Urothelium cell line (cell line): ENCODE data around the gene GRAP2.

ENCODE experiments used
- DNase-seq: peaks from one replicate; pipeline ENCODE4 v3.0.0; 2011; ENCODE audit warnings: low spot score, mixed read lengths
- FAIRE-seq: peaks from 2 replicates; lab custom pipeline; 2011; peaks lifted over from hg19 to GRCh38; lab: Jason Lieb, UNC

The GRAP2 gene

GRCh38 chr22:39923696-39924095, 22.8 kb downstream of the GRAP2 start:
- FAIRE-seq, result no peak

GRCh38 chr22:39924286-39924685, 23.4 kb downstream of the GRAP2 start:
- FAIRE-seq (no peak), DNase-seq (no peak)

More at GRCh38 chr22:39923696-39924095, 22.8 kb downstream of the GRAP2 start:
- DNase-seq, result no peak

- FAIRE-seq, result no peak
Measured at GRCh38 chr22:39925273-39925672, 24.4 kb downstream of the GRAP2 start.

GRCh38 chr22:39925909-39926679, 25.2 kb downstream of the GRAP2 start:
- DNase-seq (no peak), FAIRE-seq (no peak)

More at GRCh38 chr22:39925273-39925672, 24.4 kb downstream of the GRAP2 start:
- no peak for DNase-seq

- DNase-seq (no peak), FAIRE-seq (no peak)
Measured at GRCh38 chr22:39926753-39927152, 25.9 kb downstream of the GRAP2 start.

- DNase-seq, result no peak
- FAIRE-seq, result no peak
Measured at GRCh38 chr22:39927544-39927943, 26.7 kb downstream of the GRAP2 start.

- DNase-seq (no peak), FAIRE-seq (no peak)
Measured at GRCh38 chr22:39928536-39929520, 27.9 kb downstream of the GRAP2 start.

GRCh38 chr22:39931251-39931650, 30.4 kb downstream of the GRAP2 start:
- DNase-seq, result no peak
- no peak for FAIRE-seq

GRCh38 chr22:39932166-39932565, 31.3 kb downstream of the GRAP2 start:
- no peak for DNase-seq
- no peak for FAIRE-seq

GRCh38 chr22:39932918-39933649, 32.2 kb downstream of the GRAP2 start:
- no peak for DNase-seq
- no peak for FAIRE-seq

GRCh38 chr22:39933741-39934140, 32.9 kb downstream of the GRAP2 start:
- FAIRE-seq, result no peak
- no peak for DNase-seq

- DNase-seq (no peak), FAIRE-seq (no peak)
Measured at GRCh38 chr22:39935116-39935515, 34.2 kb downstream of the GRAP2 start.

GRCh38 chr22:39935612-39936011, 34.7 kb downstream of the GRAP2 start:
- DNase-seq, result no peak
- FAIRE-seq, result no peak

- DNase-seq (no peak), FAIRE-seq (no peak)
Measured at GRCh38 chr22:39936523-39937145, 35.8 kb downstream of the GRAP2 start.

- FAIRE-seq, result no peak
Measured at GRCh38 chr22:39937906-39938305, 37.0 kb downstream of the GRAP2 start.

GRCh38 chr22:39938509-39939111, 37.7 kb downstream of the GRAP2 start:
- DNase-seq (no peak), FAIRE-seq (peak; percentile 55)

More at GRCh38 chr22:39937906-39938305, 37.0 kb downstream of the GRAP2 start:
- DNase-seq, result no peak

GRCh38 chr22:39939830-39940229, 38.9 kb downstream of the GRAP2 start:
- no peak for DNase-seq
- FAIRE-seq, result no peak

- FAIRE-seq, result no peak
- no peak for DNase-seq
Measured at GRCh38 chr22:39940757-39941305, 39.9 kb downstream of the GRAP2 start.

GRCh38 chr22:39941601-39942000, 40.7 kb downstream of the GRAP2 start:
- no peak for DNase-seq
- FAIRE-seq, result no peak
